ENCODE data around the gene ST3GAL3. TPM values are rescaled to one million over a fixed set of nuclear protein-coding genes. Genes with fewer than 3 reads are reported as not detected.
"Not testable (repeated sequence)": the region's sequence is repeated elsewhere in the genome, so short reads cannot be mapped to it uniquely, and the experiment has no call there.

The ST3GAL3 gene
- total and polyA plus RNA-seq, 2 experiments from 2014 or later, result 4.5 to 7.0 TPM

DNA sequence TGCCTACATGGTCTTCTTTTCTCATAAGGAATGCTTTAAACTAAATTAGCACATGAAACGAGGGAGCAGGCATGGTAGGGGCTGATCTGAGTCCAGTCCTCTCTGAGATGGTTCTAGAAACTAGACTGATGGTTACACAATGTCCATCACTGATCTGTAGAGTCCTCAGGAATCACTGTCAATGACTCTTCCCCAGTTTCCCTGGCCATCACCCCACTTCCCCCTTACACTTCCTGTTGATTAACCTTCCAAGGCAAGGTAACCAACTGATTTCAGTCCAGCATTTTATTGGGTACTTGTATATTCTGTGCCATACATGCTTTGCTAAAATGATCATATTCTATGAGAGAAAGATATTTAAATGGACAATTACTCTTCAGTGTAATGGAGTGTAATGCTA is 125.7 kb downstream of the ST3GAL3 start:
- Histone ChIP-seq H3K36me3 (ENCODE audit: insufficient read depth) (no peaks in the 10 kb centered on the region), H3K79me2 (replicated peaks; ENCODE audit: insufficient read depth) (no peaks in the 10 kb centered on the region), H3F3A (replicated peaks; ENCODE audit: low read depth) (no peaks in the 10 kb centered on the region), H3K9me2 (ENCODE audit: insufficient read depth) (0 out of 2 replicates have a peak, but pooled peaks cover 3% of the 10 kb centered on the region), H3K27me3 (ENCODE audit: insufficient read depth) (no peaks in the 10 kb centered on the region), H4K20me1 (replicated peaks; ENCODE audit: insufficient read depth) (no peaks in the 10 kb centered on the region), H3K4me3 (no peak overlapping the region), H3K4me2 (no peak overlapping the region), H3K4me1 (ENCODE audit: insufficient read depth) (peaks cover 32% of the 10 kb centered on the region), H2AFZ (no peak overlapping the region), H3K27ac (ENCODE audit: low read depth) (no peak overlapping the region)
- no peak overlapping the region for H3K4me3 Mint-ChIP-seq
- no peaks in the 10 kb centered on the region for H3K9me3 Mint-ChIP-seq
- ATAC-seq, result no peak
- H3K27ac Mint-ChIP-seq, result no peak overlapping the region
- peaks cover 3% of the 10 kb centered on the region; the same call in 1 of the 3 replicates for H3K36me3 Mint-ChIP-seq (ENCODE audit: low read depth)
- TF ChIP-seq, protein P1, sequence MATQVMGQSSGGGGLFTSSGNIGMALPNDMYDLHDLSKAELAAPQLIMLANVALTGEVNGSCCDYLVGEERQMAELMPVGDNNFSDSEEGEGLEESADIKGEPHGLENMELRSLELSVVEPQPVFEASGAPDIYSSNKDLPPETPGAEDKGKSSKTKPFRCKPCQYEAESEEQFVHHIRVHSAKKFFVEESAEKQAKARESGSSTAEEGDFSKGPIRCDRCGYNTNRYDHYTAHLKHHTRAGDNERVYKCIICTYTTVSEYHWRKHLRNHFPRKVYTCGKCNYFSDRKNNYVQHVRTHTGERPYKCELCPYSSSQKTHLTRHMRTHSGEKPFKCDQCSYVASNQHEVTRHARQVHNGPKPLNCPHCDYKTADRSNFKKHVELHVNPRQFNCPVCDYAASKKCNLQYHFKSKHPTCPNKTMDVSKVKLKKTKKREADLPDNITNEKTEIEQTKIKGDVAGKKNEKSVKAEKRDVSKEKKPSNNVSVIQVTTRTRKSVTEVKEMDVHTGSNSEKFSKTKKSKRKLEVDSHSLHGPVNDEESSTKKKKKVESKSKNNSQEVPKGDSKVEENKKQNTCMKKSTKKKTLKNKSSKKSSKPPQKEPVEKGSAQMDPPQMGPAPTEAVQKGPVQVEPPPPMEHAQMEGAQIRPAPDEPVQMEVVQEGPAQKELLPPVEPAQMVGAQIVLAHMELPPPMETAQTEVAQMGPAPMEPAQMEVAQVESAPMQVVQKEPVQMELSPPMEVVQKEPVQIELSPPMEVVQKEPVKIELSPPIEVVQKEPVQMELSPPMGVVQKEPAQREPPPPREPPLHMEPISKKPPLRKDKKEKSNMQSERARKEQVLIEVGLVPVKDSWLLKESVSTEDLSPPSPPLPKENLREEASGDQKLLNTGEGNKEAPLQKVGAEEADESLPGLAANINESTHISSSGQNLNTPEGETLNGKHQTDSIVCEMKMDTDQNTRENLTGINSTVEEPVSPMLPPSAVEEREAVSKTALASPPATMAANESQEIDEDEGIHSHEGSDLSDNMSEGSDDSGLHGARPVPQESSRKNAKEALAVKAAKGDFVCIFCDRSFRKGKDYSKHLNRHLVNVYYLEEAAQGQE (IDR thresholded peaks at IDR 0.05; ENCODE audit: unreplicated experiment), result no peak
- TF ChIP-seq STAT1 (IDR thresholded peaks at IDR 0.05; ENCODE audit: unreplicated experiment) (no peak), JUNB (IDR thresholded peaks at IDR 0.05; ENCODE audit: unreplicated experiment) (no peak), ZNF114 (CRISPR knock-in tag; IDR thresholded peaks at IDR 0.05) (no peak), ZNF331 (CRISPR knock-in tag; IDR thresholded peaks at IDR 0.05; ENCODE audit: low read depth) (no peak), EZH2 (IDR thresholded peaks at IDR 0.05; ENCODE audit: low read depth, unreplicated experiment) (no peak), CREB1 (CRISPR knock-in tag; IDR thresholded peaks at IDR 0.05; ENCODE audit: low read depth) (no peak)
- TF ChIP-seq, protein P2, sequence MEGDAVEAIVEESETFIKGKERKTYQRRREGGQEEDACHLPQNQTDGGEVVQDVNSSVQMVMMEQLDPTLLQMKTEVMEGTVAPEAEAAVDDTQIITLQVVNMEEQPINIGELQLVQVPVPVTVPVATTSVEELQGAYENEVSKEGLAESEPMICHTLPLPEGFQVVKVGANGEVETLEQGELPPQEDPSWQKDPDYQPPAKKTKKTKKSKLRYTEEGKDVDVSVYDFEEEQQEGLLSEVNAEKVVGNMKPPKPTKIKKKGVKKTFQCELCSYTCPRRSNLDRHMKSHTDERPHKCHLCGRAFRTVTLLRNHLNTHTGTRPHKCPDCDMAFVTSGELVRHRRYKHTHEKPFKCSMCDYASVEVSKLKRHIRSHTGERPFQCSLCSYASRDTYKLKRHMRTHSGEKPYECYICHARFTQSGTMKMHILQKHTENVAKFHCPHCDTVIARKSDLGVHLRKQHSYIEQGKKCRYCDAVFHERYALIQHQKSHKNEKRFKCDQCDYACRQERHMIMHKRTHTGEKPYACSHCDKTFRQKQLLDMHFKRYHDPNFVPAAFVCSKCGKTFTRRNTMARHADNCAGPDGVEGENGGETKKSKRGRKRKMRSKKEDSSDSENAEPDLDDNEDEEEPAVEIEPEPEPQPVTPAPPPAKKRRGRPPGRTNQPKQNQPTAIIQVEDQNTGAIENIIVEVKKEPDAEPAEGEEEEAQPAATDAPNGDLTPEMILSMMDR (conservative IDR thresholded peaks at IDR 0.05; ENCODE audit: low read depth in 2 of 2), result no peak
- TF ChIP-seq, protein P3, sequence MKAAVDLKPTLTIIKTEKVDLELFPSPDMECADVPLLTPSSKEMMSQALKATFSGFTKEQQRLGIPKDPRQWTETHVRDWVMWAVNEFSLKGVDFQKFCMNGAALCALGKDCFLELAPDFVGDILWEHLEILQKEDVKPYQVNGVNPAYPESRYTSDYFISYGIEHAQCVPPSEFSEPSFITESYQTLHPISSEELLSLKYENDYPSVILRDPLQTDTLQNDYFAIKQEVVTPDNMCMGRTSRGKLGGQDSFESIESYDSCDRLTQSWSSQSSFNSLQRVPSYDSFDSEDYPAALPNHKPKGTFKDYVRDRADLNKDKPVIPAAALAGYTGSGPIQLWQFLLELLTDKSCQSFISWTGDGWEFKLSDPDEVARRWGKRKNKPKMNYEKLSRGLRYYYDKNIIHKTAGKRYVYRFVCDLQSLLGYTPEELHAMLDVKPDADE (IDR thresholded peaks at IDR 0.05), result no peak
- DNase-seq (ENCODE audit: low spot score), result no peak
- peaks cover 10% of the 10 kb centered on the region for H3K27me3 Mint-ChIP-seq (ENCODE audit: insufficient read depth, low read depth, poor library complexity)
- peaks cover 46% of the 10 kb centered on the region for H3K4me1 Mint-ChIP-seq

DNA sequence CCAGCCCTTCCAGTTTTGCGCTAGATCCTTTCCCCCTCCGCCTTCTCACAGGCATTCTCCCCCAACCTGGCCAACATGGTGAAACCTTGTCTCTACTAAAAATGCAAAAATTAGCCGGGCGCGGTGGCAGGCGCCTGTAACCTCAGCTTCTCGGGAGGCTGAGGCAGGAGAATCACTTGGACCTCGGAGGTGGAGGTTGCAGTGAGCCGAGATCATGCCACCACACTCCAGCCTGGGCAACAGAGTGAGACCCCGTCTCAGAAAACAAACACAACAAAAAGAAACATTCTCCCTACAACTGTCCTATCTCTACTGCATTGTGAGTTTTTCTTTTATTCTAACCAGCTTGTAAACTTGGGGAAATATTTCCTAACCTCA is 126.6 kb downstream of the ST3GAL3 start:
- H3K79me2 ChIP-seq (replicated peaks; ENCODE audit: insufficient read depth); H3K27me3 ChIP-seq (ENCODE audit: insufficient read depth); H3K4me3 Mint-ChIP-seq; H3K4me2 ChIP-seq; H3K9me3 Mint-ChIP-seq; H3K4me3 ChIP-seq; ATAC-seq; H2AFZ ChIP-seq; H3K36me3 Mint-ChIP-seq (ENCODE audit: low read depth); H3K9me2 ChIP-seq (ENCODE audit: insufficient read depth); H3F3A ChIP-seq (replicated peaks; ENCODE audit: low read depth); H3K36me3 ChIP-seq (ENCODE audit: insufficient read depth); H4K20me1 ChIP-seq (replicated peaks; ENCODE audit: insufficient read depth); DNase-seq (ENCODE audit: low spot score): not testable (repeated sequence)
- H3K4me1 ChIP-seq (ENCODE audit: insufficient read depth), result peaks cover 37% of the 10 kb centered on the region
- Mint-ChIP-seq H3K4me1 (peaks cover 54% of the 10 kb centered on the region), H3K27me3 (ENCODE audit: insufficient read depth, low read depth, poor library complexity) (peaks cover 10% of the 10 kb centered on the region), H3K27ac (peak overlapping the region; percentile 70)
- H3K27ac ChIP-seq (ENCODE audit: low read depth), result 0 out of 2 replicates have a peak overlapping the region, but pooled peaks have one; percentile 40

Measured in GM23338 (cell line).